ENCODE results near the gene RLF. TPM values are rescaled to one million over a fixed set of nuclear protein-coding genes. Genes with fewer than 3 reads are reported as not detected.
A peak's percentile ranks its signal among the peaks of the same experiment; 100 is the strongest.

Gene RLF
- total RNA-seq, 4 donors from 2014 or later: 13.7 to 27.7 (median 21.7) TPM

DNA sequence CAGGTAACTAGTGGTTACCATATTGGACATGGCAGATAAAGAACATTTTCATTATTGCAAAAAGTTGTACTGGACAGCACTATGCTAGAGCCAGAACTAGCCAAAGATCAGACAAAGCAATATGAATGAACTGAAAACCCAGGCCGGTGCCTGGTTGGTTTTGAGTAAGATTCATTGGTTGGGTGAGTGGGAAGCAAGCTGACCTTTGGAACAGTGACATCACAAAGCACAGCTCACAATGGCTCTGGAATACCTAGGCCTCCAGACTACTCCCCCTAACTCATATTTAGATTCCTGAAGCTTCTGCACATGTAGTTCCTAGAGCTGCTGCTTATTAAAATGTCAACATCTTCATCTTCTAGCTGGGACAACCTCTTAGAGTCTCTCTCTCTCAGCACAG is 86.5 kb downstream of the RLF start, which contains the start of gene TMCO2:
Gene TMCO2 (plus strand): TSS at position 283 of the 400 bp plus-strand sequence. CDS start 57 bp downstream, at position 340.
- TF ChIP-seq, protein P1, sequence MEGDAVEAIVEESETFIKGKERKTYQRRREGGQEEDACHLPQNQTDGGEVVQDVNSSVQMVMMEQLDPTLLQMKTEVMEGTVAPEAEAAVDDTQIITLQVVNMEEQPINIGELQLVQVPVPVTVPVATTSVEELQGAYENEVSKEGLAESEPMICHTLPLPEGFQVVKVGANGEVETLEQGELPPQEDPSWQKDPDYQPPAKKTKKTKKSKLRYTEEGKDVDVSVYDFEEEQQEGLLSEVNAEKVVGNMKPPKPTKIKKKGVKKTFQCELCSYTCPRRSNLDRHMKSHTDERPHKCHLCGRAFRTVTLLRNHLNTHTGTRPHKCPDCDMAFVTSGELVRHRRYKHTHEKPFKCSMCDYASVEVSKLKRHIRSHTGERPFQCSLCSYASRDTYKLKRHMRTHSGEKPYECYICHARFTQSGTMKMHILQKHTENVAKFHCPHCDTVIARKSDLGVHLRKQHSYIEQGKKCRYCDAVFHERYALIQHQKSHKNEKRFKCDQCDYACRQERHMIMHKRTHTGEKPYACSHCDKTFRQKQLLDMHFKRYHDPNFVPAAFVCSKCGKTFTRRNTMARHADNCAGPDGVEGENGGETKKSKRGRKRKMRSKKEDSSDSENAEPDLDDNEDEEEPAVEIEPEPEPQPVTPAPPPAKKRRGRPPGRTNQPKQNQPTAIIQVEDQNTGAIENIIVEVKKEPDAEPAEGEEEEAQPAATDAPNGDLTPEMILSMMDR (IDR thresholded peaks at IDR 0.05): no peak
- DNase-seq (ENCODE audit: low spot score) (no peak), ATAC-seq (ENCODE audit: low FRiP score) (no peak)

DNA sequence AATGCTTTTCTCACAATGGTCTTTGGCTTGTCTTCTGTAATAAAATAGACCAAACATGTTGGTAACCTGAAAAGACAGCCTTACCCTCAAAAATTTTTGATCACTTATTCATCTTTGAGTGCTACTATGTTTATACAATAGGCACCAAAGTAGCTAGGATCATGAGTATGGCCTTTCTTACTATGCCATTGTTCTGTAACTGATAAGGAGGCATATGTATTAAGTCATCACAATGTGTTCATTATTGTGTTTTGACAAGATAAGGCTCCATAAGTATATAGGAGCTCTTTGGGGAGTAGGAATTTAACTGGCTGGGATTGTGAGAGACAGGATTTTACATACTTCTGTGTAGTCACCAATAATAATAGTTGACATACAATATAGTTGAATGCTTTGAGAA is 87.2 kb downstream of the RLF start:
- ATAC-seq (ENCODE audit: low FRiP score): no peak
- TF ChIP-seq, protein P1 (IDR thresholded peaks at IDR 0.05): no peak
- DNase-seq (ENCODE audit: low spot score): no peak

DNA sequence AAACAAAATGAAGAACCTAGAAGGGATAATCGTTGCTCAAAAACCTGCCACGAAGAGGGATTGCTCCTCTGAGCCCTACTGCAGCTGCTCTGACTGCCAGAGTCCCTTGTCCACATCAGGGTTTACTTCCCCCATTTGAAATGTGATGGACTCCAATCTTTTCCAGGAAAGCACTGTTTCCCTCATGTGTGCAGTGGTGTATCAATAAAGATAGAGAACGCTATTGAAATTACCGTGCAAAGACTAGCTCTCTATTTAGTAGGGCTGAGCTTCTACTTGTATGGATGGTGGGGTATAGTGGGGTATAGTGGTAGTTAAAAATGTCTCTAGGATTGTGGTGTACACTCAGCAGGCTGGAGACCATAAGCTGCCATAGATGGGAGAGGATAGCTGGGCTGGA is 90.3 kb downstream of the RLF start:
- TF ChIP-seq, protein P1 (IDR thresholded peaks at IDR 0.05): no peak
- DNase-seq (ENCODE audit: low spot score) (no peak), ATAC-seq (ENCODE audit: low FRiP score) (no peak)

DNA sequence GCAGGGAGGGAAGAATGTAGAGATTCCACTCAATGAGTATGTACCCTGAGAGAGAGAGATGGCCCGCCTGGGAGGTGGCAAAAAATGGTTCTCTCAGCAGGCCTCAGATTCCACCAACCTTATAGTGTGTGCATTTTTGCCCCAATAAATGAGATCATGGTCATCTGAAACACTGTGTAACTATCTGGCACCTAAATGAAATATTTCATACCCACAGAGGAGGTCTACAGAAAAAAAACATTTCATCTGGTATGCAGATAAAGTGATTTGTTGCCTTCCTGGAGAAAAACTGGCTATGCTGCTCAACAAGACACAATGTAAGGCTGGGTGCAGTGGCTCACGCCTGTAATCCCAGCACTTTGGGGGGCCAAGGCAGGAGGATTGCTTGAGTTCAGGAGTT is 91.4 kb downstream of the RLF start:
- DNase-seq (ENCODE audit: low spot score) (no peak), ATAC-seq (ENCODE audit: low FRiP score) (no peak)
- TF ChIP-seq, protein P1 (IDR thresholded peaks at IDR 0.05): no peak

DNA sequence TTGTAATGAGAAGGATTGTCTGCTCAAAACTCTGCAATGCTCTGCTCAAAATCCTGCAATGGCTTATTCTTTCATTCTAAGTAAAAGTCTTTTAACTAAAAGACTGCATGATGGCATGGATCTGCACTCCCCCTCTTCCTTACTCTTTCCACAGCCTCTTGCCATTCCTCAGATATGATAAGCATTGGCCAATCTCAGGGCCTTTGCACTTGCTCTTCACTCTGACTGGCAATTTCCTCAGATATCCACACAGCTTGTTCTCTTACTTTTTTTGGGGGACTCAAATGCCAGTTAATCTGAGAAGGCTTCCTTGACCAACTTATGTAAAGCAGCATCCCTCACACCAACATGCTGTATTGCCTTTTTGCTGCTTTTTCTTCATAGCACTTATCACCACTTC is 94.0 kb downstream of the RLF start:
- TF ChIP-seq, protein P1 (IDR thresholded peaks at IDR 0.05): no peak
- ATAC-seq (ENCODE audit: low FRiP score) (no peak), DNase-seq (ENCODE audit: low spot score) (no peak)

DNA sequence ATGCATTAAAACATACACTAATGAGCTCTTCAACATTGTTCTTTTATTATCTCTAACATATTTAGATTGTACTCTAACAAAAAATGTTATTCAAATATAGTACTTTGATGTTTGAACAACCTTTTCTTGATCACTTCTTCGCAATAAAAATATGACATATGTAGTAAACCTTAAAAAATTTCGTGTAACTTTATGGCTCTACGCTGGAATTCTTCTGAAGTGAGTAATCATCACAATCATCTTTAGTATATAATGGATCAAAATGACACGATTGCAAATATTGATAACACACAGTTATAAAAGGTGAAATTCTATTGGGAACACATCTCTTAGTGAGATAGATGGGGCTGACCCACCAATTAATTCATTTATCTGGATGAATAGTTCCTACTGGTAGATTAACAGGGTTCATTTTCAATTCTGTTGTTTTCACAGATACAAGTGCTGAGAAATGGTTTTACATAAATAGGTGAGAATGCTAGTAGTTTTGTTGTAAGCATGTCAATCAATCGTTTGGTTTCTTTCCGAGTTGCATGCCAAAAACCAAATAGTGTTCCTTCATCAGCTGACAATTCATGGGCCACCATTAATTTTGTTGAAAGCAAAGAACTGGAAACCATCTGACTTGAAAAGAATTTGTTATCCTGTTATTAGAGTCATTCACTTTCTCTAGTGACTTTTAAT is 95.4 kb downstream of the RLF start:
- no peak for DNase-seq (ENCODE audit: low spot score)
- TF ChIP-seq, protein P1 (IDR thresholded peaks at IDR 0.05): no peak
- no peak for ATAC-seq (ENCODE audit: low FRiP score)

DNA sequence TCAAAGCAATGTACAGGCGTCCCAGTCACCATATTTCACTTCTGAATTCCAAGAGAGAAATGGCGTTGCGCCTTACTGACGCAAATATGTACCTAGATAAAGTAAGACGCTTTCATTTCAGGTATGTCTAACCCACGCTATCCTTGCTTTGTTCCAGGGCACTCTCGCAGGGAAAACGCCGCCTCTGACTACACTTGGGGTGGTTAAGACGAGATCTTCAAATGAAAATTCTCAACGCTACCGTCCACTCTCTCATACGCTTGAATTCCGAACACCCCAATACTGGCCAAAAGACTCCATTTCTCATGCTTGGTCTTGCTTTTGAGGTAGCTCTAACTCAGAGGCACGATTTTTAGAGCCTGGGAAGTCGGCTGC is 96.1 kb downstream of the RLF start:
- DNase-seq (ENCODE audit: low spot score) (no peak), ATAC-seq (ENCODE audit: low FRiP score) (peak; percentile 44)
- TF ChIP-seq, protein P1 (IDR thresholded peaks at IDR 0.05): no peak

Data from omental fat pad (tissue), 4 donors.